HG03196 (cell line): ENCODE results near the gene MACROD2.
"Not testable (repeated sequence)": the region's sequence is repeated elsewhere in the genome, so short reads cannot be mapped to it uniquely, and the experiment has no call there.

Source experiments
- ATAC-seq: cut with Tn5 transposase; IDR thresholded peaks from one replicate; pipeline ENCODE4 v1.9.1; 2021; ENCODE audit not compliant: unreplicated experiment

Gene MACROD2

DNA sequence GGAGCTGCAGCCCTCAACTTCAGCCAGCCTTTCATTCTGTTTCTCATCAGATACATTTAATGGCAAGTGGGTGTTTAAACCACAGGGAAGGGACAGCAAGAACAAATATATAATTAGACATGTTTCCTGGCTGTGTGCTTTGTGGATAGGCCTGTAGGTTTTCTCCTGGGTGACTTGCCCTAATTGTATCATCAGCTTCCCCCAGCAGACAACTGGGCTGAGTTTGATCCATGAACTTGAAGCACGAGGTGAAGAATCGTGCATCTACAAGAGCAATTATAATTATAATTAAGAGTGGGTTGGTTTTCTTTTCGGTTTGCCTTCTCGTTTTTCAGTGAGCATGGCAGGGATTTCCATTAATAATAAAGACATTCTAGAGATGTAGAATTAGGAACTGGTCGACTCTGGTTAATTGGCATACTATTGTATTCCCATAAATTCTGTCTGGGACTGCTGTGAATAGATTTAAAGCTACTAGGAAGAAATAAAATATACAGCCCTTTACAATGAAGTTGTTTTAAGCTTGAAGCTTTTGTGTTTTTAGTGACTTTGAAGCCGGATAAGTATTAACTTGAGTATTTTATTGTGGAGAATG is 1525.7 kb downstream of the MACROD2 start:
- ATAC-seq: no peak

DNA sequence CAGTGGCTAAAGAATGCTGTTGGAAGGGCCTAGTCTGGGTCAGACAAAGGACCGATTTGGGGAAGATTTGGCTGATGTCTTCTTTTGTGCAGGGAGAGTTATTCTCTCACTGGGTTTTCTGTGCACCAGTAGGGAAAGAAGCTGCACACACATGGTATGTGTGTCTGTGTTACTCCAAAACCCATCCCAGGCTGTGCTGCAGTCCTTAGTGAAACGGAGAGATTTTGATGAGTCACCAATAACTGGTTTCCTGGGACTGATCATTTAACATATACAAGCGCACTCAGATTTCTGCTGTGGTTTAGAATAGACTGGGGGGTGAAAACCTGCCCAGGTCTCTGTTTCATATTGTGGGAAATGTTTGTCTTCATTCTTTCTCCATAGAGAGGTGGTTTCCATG is 1528.1 kb downstream of the MACROD2 start:
- ATAC-seq: no peak

DNA sequence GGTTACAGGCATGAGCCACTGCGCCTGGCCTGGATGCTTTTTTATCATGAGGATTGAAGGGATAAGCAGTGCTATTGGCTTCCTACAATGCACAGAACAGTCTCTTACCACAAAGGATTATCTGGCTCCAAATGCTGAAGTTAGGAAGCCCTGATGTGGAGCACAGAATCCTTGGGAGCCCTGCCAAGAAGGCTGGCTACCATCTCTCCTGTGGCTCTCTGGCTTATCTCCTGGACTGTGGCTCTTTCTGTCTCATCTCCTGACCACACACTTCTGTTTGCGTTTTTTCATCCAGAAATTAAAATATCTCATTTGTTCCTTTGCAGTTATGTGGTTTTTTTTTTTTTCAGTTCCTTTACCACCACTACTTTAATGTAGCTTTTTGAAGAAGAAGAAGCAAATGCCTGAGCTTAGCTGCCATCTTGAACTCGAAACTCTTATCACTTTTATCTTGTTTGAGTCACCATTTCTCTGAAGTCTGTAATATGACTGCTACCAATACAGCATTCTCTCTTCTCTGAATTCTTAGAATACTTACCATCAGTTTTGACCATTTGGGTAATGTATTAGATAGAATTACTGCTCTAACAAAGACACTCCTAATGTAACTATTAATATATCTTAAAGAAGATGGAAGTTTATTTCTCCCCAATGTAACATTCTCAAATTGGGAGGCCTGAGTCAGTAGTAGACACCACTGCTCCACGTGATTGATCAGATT is 1533.2 kb downstream of the MACROD2 start:
- no peak for ATAC-seq

DNA sequence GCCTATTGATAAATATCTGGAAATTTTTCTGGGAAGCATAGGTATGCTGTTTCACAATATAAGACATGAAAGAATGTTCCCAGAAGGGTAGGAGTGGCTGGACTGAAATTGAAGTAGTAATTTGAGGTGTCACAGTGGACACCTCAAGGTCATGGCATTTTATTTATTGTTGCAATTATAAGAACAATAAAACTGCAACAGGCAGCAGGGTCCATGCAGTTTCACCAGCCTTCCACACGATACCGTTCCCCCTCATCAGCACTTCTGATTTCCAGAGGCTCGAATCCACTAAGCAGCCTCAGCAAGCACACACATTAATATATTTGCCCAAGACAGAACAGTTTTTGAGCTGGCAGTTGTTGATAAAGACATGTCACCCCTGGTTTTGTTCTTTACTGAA is 1540.5 kb downstream of the MACROD2 start:
- no peak for ATAC-seq

DNA sequence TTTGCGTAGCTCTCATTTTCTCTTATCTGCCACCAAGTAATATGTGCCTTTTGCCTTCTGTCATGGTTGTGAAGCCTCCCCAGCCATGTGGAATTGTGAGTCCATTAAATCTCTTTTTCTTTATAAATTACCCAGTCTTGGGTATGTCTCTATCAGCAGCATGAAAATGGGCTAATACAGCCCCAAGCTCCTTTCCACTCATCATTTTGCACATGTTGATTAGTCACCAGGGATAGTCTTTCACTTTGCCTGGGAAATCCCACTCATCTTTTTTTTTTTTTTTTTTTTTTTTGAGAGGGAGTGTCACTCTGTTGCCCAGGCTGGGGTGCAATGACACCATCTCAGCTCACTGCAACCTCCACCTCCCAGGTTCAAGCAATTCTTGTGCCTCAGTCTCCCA is 1541.9 kb downstream of the MACROD2 start:
- not testable (repeated sequence) for ATAC-seq

DNA sequence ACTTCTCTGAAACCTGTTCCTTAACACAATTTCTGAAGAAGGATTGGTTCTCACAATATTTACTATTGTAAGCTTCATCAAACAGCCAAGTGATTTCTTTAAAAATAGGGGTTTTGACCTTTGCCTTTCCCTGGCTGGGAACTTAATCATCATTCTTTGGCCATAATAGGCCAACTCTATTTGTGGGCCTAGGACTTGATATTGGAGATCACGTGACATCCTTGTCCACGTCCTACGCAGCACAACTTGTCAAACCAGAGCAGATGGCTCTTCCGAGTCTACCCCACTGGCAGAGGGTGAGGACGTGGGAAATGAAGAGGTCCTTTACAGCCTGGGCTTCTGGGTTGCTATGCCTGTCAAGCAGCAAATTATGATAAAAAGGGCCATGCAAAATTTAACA is 1547.3 kb downstream of the MACROD2 start:
- no peak for ATAC-seq

DNA sequence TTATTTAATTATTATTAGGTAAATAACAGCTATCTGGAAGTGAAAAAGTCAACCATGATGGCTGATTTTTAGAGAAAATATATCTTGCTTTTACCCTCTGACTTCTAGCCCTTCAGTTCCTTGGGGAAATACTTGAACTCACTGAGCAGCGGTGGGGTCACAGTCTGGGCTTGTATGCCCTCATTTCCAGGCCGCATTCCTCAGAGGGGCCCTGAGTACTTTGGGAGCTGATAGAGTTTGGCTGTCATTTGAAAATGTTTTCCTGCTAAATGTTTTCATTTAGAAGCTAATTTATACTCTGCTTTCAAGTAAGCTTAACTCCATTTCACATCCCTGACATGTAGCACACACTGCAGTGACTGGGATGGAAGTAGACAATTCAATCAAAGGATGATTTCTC is 1549.4 kb downstream of the MACROD2 start:
- ATAC-seq: no peak

DNA sequence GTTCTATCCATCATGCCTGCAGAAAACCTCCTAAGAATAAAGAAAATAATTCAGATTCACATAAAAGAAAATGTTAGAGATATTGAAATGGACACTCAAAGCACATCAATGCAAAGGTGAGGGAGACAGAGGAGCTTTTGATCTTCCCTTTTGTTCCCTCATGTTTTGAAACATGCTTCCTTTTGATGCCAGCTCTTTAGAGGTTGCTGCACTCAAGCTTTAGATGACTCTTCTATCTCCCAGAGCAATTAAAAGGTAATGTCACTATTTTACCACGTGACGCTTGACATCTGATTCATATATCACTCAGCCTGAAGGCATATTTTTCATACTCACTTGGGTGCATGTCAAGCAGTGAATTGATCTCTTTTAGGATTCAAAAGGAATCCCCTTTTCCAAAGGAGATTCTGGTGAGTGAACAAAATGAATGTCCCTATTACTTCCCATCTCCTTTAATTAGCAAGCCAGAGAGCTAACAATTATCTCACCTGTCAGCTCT is 1551.3 kb downstream of the MACROD2 start:
- no peak for ATAC-seq

DNA sequence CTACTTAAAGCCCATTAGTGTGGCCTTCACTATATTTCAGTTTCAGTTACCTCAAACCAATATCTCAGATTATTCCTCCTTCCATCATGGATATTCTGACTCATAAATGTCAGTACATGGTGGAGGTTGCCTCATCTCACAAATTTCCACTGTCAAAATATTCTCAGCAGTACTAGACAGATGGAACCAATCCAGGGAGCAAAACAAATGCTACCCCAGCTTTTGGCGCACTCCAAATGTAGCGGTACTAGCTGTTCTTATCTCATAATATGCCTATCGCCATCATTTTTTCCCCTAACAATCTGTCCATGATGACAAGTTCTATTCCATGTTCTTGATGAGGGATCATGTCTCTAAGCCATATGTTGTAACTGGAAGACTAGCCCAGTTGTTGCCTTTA is 1551.8 kb downstream of the MACROD2 start:
- ATAC-seq: no peak

DNA sequence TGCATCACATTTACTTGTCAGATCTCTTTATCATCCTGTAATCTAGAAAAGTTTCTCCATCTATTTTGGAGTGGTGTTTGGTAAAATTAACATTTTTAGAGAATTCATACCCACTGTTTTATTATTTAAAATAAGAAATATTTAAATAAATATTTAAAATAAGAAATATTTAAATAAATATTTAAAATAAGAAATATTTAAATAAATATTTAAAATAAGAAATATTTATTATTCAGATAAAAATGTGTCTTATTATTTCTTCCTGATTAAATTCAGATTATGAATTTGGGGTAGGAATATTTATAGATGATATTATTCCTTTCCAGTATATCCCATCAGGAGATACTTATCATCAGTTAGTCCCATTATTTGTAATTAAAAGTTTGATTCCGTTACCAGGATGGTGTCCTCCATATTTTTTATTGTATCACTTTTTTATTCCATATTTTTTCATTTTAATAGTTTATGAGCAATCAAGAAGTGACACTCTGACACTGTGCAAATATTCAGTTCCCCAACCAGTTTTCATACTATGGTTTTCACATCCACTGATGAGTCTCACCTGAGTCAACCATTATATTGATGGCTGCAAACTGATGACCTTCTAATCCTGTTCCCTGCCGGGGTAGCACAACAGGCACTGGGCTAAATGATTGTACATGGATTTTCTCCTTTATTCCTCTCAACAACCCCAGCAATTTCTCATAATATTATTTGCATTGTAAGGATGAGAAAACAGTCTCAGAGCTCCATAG is 1555.0 kb downstream of the MACROD2 start:
- no peak for ATAC-seq

DNA sequence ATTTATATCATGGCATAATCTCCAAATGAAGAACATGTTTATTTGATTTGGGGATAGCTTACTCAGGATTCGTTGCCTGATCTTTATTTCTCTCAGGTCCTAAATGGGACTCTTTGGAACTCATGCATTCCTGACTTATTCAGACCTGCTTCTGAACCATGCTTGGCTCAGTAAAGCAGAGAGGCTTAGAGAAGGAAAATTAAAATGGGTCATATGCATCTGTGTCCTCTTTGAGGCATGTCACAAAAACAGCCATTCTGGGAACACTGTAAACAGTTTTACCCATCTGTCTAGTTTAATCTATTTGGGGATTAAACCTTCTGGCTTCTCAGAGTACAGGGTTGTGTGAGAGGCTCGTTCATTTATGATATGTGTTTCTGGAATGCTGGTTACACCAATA is 1560.6 kb downstream of the MACROD2 start:
- ATAC-seq: no peak

DNA sequence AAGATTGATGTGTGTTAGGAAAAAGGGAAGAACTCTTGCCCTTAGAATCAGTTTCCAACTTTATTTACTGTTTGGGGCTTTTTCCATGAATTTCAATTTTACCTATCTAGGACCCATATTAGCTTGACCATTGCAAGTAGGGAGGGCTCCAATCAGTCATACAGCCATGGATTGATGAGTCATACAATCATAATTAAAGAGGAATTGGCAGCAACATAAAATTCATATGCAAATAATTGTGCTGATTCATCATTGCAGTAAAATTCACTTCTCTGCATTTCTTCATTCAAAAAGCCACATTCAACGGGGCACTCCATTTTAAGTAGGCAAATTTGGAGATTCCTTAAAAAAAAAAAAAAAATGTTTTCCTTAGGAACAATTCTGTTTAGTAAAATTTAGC is 1561.6 kb downstream of the MACROD2 start:
- no peak for ATAC-seq

DNA sequence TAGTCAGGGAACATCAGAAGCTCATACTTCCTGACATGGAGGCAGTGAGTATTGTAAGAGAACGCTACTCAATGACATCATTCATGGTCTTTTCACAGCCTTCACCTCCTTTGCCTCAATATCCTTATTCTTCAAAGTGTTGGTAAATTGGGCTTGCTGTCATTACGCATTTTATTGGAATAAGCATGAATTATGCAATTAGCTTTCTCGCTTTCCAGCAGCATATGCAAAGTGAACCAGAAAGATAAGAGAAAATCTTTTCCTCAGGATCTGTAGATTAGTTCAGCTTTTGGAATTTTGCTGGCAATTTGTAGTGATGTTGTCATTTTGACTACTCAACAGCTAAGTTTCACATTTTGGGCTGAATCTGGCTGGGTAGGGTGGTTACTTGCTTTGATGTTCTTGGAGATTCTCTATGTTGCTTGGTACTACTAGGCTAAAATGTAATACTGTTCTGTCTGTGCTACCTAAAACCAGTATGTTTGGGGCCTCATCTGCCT is 1565.8 kb downstream of the MACROD2 start:
- no peak for ATAC-seq

DNA sequence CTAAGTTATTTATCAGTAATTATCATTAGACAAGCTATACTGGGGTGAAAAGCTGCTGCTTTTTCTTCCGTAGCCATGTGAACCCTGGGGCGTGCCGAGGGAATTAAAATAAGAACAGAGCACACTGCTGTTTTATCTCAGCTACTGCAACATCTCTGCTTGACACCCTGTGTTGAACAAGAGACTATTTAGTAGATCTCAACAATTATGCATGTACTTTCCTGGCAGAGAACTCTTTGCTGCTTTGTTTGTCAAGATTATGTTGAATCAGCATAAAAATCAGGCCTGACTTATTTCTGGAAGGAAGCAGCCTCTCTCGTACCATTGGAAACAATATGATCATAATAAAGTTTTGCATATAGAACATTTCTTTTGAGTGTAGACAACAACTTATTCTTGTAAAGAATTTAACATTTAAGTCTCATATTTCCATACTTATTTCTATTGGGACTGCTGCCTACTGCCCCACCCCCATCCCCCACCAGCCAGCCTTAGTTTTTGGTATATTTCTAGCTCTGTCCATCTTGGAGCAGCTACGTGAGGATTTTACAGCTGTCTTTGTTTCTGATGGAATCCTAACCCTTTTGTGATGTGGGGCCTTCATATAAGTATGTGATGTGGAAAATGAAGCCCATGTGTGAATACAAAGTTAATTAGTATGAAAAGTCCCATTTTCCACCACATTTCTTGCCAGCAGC is 1566.5 kb downstream of the MACROD2 start:
- ATAC-seq: no peak

DNA sequence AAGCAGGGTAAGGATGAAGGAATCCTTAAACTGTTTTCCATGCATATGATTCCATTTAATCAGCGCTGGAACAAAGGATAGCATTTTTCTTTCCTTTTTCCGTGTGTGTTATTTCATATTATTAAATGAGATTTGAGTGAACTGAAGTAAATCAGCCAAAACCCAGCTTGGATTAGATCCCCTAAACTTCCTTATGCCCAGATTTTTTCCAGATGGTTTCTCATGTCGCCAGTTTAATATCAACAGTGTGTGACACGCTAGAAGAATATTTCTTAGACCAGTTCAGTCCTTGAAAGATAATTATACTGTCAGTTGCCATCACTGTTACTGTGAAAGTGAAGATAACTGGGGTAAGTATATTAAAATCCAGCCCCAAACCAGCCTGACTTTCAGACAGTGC is 1568.5 kb downstream of the MACROD2 start:
- ATAC-seq: no peak

DNA sequence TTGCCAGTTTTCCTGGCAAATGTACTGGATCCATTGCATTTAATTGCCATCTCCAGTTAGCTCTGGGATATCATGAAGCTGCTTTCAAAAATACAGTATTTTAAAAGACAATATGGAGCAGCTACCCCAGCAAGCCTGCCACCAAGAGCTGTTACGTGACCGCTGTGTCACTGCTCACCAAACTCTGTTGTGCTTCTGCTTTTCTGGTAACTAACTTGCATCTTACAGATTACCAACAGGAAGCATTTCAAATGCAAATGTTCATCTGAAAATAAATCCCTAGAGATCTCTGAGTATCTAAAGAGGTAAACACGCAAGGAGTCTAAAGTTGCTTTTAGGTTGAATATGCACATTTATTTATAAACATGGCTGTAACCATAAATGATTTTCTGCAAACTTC is 1569.7 kb downstream of the MACROD2 start:
- ATAC-seq: peak; percentile 61

DNA sequence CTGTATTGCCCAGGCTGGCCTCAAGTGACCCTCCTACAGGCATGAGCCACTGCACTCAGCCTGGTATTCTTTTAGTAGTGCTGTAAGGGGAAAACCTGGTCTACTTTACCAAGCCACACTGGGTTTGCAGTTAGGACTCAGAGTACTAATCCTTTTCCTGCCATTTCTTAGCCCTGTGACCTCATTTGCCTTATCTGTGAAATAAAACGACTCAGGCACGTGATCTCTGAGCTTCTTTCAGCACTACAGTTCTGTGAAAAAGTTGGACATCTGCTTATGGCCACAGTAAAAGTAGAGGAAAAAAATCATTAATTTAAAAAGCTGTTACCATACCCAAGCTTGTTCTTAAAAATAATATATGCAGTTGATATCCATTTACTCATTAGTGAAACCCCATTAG is 1570.5 kb downstream of the MACROD2 start:
- ATAC-seq: no peak

DNA sequence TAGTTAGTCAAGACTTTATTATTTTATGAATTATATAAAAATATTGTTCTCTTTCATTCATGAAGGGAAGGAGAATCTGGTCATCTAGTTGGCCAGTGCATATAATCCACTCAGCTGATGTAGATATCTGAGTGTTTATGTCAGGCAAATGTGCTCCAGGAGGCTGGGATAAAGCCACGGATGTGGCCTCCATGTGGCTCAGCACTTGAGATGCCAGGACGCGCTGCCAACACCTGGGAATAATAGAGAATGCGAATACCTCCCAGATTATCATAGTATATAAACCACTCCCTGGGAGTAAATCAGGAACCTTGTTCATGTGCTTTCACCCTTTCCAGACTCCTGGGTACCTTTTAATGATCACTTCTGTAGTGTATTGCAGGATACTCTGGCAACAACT is 1571.9 kb downstream of the MACROD2 start:
- ATAC-seq: no peak

DNA sequence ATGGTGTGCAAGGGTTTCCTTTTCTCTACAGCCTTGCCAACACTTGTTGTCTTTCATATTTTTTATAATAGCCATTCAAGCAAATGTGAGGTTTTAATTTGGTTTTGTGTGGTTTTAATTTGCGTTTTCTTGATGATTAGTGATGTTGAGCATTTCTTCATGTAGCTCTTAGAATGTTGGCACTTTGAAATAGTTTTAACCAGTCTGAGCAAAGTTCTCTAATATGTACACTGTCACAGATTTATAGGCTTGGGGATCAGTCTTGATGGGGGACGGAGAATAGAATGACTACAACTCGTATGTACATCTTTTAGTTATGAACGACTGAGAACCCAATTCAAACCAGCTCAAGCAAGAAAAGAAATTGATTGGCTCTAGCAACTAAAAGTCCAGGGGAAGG is 1574.8 kb downstream of the MACROD2 start:
- no peak for ATAC-seq

DNA sequence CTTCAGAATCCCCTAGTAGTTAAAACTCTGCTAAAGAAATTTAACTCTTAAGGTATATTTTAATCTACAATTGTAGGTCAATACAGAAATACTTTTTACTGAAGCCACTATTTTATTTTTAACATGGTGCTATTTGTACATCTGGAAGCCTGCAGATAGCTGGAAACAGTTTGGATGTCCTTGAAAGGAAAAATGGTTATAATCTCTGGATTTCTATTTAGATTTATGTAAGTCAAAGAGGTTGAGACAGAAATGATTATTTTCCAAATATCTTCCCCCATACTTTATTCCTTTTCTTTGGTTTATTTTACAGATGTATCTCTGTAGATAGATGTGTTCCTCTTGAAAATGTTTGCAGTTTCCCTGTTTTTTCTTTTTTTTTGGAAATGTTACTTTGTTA is 1575.7 kb downstream of the MACROD2 start:
- no peak for ATAC-seq

DNA sequence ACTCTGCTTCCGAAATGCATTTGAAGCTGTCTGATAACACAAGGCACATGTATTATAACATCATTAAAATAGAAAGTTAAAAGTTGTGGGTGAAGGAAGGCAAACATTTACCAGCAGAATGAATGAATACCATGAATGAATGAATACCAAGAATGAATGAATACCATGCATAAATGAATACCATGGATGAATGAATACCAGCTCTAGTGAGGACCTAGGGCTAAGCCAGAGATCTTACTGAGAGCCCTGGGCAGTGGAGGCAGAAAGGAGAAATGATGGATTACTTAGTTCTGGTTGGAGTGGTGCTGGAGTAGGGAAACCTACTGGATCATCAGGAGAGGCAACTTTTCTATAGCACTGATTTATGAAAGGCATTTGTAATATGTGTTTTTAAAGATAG is 1579.9 kb downstream of the MACROD2 start:
- no peak for ATAC-seq
